PC-3 (cell line): ENCODE results near the gene SYS1.

Experiments used
- CTCF ChIP-seq: fragments of 300-600 bp; sonication (generic); conservative IDR thresholded peaks from 2 replicates; pipeline ENCODE4 v1.5.1; 2017; ENCODE audit warnings: antibody characterized with exemption, low read depth, mild to moderate bottlenecking, low read length
- EZH2 ChIP-seq: fragments of 300-600 bp; sonication (generic); IDR thresholded peaks from one replicate; pipeline ENCODE4 v1.6.1; 2017; ENCODE audit warnings: antibody characterized with exemption, mild to moderate bottlenecking, low read length; ENCODE audit not compliant: unreplicated experiment

GRCh38 chr20:45340236-45340847 is 22.6 kb upstream of the SYS1 start:
- no peak for TF ChIP-seq EZH2
- TF ChIP-seq CTCF, result no peak
